ENCODE data around the gene RERE.

DNA sequence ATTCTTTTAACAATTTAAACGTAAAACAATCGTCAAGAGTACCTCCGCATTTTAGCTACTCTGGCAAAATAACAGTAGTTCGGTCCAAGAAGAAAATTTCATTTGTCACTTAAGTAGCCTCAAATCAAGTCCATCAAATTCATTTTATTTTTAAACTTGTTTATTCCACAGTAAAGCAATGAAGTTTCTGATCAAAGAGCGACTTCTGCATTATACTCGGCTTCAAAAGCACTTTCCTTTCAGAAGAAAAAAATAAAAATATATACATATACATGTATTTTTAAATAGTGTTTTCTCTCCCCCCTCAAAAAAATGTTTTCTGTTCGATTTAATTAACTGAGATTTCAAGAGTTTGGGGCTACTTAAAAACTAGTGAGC is 115.0 kb downstream of the RERE start:
- TF ChIP-seq POLR2A (IDR thresholded peaks at IDR 0.05; ENCODE audit: borderline replicate concordance, extremely low read depth, insufficient read depth, insufficient read length) (no peak), POLR2AphosphoS5 (IDR thresholded peaks at IDR 0.05; ENCODE audit: low read depth, low read length) (no peak), EZH2 (IDR thresholded peaks at IDR 0.05) (no peak), ELF1 (IDR thresholded peaks at IDR 0.05; ENCODE audit: borderline replicate concordance, low read depth) (no peak), CEBPB (IDR thresholded peaks at IDR 0.05; ENCODE audit: low read depth) (no peak), YY1 (IDR thresholded peaks at IDR 0.05; ENCODE audit: extremely low read depth, insufficient replicate concordance, low read depth, low read length) (no peak), ZFX (IDR thresholded peaks at IDR 0.05) (no peak), CBX3 (IDR thresholded peaks at IDR 0.05; ENCODE audit: low read depth) (no peak), RAD21 (IDR thresholded peaks at IDR 0.05; ENCODE audit: low read depth) (no peak)
- TF ChIP-seq, protein P1, sequence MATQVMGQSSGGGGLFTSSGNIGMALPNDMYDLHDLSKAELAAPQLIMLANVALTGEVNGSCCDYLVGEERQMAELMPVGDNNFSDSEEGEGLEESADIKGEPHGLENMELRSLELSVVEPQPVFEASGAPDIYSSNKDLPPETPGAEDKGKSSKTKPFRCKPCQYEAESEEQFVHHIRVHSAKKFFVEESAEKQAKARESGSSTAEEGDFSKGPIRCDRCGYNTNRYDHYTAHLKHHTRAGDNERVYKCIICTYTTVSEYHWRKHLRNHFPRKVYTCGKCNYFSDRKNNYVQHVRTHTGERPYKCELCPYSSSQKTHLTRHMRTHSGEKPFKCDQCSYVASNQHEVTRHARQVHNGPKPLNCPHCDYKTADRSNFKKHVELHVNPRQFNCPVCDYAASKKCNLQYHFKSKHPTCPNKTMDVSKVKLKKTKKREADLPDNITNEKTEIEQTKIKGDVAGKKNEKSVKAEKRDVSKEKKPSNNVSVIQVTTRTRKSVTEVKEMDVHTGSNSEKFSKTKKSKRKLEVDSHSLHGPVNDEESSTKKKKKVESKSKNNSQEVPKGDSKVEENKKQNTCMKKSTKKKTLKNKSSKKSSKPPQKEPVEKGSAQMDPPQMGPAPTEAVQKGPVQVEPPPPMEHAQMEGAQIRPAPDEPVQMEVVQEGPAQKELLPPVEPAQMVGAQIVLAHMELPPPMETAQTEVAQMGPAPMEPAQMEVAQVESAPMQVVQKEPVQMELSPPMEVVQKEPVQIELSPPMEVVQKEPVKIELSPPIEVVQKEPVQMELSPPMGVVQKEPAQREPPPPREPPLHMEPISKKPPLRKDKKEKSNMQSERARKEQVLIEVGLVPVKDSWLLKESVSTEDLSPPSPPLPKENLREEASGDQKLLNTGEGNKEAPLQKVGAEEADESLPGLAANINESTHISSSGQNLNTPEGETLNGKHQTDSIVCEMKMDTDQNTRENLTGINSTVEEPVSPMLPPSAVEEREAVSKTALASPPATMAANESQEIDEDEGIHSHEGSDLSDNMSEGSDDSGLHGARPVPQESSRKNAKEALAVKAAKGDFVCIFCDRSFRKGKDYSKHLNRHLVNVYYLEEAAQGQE (IDR thresholded peaks at IDR 0.05; ENCODE audit: low read depth), result no peak
- TF ChIP-seq, protein P2, sequence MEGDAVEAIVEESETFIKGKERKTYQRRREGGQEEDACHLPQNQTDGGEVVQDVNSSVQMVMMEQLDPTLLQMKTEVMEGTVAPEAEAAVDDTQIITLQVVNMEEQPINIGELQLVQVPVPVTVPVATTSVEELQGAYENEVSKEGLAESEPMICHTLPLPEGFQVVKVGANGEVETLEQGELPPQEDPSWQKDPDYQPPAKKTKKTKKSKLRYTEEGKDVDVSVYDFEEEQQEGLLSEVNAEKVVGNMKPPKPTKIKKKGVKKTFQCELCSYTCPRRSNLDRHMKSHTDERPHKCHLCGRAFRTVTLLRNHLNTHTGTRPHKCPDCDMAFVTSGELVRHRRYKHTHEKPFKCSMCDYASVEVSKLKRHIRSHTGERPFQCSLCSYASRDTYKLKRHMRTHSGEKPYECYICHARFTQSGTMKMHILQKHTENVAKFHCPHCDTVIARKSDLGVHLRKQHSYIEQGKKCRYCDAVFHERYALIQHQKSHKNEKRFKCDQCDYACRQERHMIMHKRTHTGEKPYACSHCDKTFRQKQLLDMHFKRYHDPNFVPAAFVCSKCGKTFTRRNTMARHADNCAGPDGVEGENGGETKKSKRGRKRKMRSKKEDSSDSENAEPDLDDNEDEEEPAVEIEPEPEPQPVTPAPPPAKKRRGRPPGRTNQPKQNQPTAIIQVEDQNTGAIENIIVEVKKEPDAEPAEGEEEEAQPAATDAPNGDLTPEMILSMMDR (IDR thresholded peaks at IDR 0.05 in 2 of 3, conservative IDR thresholded peaks at IDR 0.05 in 1 of 3; ENCODE audit: borderline replicate concordance in 1 of 3, insufficient read depth in 1 of 3, low read depth in 2 of 3, low read length in 2 of 3), result no peak
- TF ChIP-seq, protein P3, sequence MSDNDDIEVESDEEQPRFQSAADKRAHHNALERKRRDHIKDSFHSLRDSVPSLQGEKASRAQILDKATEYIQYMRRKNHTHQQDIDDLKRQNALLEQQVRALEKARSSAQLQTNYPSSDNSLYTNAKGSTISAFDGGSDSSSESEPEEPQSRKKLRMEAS (IDR thresholded peaks at IDR 0.05), result no peak
- TF ChIP-seq, protein P4, sequence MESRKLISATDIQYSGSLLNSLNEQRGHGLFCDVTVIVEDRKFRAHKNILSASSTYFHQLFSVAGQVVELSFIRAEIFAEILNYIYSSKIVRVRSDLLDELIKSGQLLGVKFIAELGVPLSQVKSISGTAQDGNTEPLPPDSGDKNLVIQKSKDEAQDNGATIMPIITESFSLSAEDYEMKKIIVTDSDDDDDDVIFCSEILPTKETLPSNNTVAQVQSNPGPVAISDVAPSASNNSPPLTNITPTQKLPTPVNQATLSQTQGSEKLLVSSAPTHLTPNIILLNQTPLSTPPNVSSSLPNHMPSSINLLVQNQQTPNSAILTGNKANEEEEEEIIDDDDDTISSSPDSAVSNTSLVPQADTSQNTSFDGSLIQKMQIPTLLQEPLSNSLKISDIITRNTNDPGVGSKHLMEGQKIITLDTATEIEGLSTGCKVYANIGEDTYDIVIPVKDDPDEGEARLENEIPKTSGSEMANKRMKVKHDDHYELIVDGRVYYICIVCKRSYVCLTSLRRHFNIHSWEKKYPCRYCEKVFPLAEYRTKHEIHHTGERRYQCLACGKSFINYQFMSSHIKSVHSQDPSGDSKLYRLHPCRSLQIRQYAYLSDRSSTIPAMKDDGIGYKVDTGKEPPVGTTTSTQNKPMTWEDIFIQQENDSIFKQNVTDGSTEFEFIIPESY (IDR thresholded peaks at IDR 0.05; ENCODE audit: extremely low read depth, insufficient replicate concordance, low read length), result no peak
